NCI-H748 (cell line): Measurements from ENCODE around the gene DERA.
"Not testable (repeated sequence)": the region's sequence is repeated elsewhere in the genome, so short reads cannot be mapped to it uniquely, and the experiment has no call there.

Experiments
- DNase-seq: peaks from one replicate; lab custom pipeline; 2025; ENCODE audit not compliant: unreplicated experiment; lab: John Stamatoyannopoulos, UW

DERA gene

GRCh38 chr12:15910864-15911721 lies at the start of gene DERA:
Gene DERA (plus strand): TSS chr12:15911332. CDS start chr12:15911384, 52 bp downstream.
- DNase-seq: peak; percentile 84

- DNase-seq: no peak
Measured at GRCh38 chr12:15861404-15861803, 49.7 kb upstream of the DERA start.

GRCh38 chr12:15862840-15863239 lies 48.3 kb upstream of the DERA start:
- DNase-seq: no peak

- peak; percentile 2 for DNase-seq
Measured at GRCh38 chr12:15863372-15863771, 47.8 kb upstream of the DERA start.

GRCh38 chr12:15863984-15864383 lies 47.1 kb upstream of the DERA start:
- DNase-seq: no peak

GRCh38 chr12:15868186-15868585 lies 42.9 kb upstream of the DERA start:
- DNase-seq: no peak

GRCh38 chr12:15873556-15873955 lies 37.6 kb upstream of the DERA start:
- no peak for DNase-seq

GRCh38 chr12:15874556-15875145 lies 36.5 kb upstream of the DERA start:
- DNase-seq: not testable (repeated sequence)

- DNase-seq: no peak
Measured at GRCh38 chr12:15875863-15876262, 35.3 kb upstream of the DERA start.

- DNase-seq: no peak
Measured at GRCh38 chr12:15879413-15879812, 31.7 kb upstream of the DERA start.

- peak; percentile 89 for DNase-seq
Measured at GRCh38 chr12:15880721-15881120, 30.4 kb upstream of the DERA start.

GRCh38 chr12:15882118-15882971 lies 28.8 kb upstream of the DERA start, which contains the start of gene STRAP:
Gene STRAP (plus strand): TSS chr12:15882387. CDS start chr12:15882708, 321 bp downstream.
- peak; percentile 95 for DNase-seq

- DNase-seq: no peak
Measured at GRCh38 chr12:15883536-15883935, 27.6 kb upstream of the DERA start.

GRCh38 chr12:15886372-15887042 lies 24.6 kb upstream of the DERA start:
- DNase-seq: peak; percentile 75

- no peak for DNase-seq
Measured at GRCh38 chr12:15887043-15887817, 23.9 kb upstream of the DERA start.

- DNase-seq: no peak
Measured at GRCh38 chr12:15892645-15893259, 18.4 kb upstream of the DERA start.

- DNase-seq: no peak
Measured at GRCh38 chr12:15893260-15893659, 17.9 kb upstream of the DERA start.

- DNase-seq: no peak
Measured at GRCh38 chr12:15896867-15897266, 14.3 kb upstream of the DERA start.

- DNase-seq: no peak
Measured at GRCh38 chr12:15897433-15897832, 13.7 kb upstream of the DERA start.
